Measurements from ENCODE around the gene MAPK1IP1L.

- TF ChIP-seq CTCF (IDR thresholded peaks at IDR 0.05), result no peak
- TF ChIP-seq EZH2 (IDR thresholded peaks at IDR 0.05), result no peak
These were observed 47.1 kb downstream of the MAPK1IP1L start for GRCh38 chr14:55098561-55098898.
